Measurements from ENCODE around the gene KIR3DL3.

DNA sequence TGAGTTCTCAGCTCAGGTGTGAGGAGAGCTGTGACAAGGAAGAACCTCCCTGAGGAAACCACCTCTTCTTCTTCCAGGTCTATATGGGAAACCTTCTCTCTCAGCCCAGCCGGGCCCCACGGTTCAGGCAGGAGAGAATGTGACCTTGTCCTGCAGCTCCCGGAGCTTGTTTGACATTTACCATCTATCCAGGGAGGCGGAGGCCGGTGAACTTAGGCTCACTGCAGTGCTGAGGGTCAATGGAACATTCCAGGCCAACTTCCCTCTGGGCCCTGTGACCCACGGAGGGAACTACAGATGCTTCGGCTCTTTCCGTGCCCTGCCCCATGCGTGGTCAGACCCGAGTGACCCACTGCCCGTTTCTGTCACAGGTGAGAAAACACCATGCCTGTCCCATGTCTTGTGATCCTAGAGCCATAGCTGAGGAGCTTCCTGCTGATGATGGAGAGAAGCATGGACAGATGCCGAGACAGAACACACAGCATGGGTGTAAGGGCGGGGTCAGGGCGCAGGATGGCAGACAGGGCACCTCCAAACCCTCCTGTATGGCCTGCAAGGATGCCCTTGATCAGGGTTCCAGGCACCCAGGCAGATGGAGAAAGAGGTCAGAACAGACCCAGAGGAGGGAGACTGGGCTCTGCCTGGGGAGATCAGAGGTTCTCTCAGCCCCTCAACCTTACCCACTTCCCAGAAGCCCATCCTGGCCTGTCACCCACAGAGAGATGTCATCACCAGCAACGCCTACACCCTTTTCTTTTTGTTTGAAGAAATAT is 5.4 kb downstream of the KIR3DL3 start:
- TF ChIP-seq GATA1 (IDR thresholded peaks at IDR 0.05; ENCODE audit: low read depth, low read length) (no peak), POLR2A (IDR thresholded peaks at IDR 0.05; ENCODE audit: low read length) (no peak)
